Measurements from ENCODE around the gene ELOVL6.

ELOVL6 gene

DNA sequence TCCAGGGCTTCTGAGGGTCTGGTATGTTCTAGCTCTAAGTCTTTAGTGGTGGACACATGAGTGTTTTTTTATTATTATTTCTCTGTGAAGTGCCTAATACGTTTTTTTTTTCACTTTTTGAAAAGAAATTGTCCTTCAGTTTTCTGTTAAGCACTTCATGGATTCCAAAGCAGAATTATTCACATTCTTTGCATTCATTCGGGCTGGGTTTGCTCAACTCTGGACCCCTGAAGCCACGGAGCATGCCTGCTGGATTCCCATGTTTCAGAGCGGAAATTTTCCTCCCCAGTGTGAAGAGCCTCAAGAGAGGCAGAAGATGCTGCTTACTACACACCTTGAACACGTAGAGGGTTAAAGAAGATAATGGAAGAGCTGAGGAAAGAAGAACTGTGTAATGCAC, 178.3 kb downstream of the ELOVL6 start:
- in situ Hi-C loops (cut with HindIII; ENCODE audit: low pct_ligation_motif_present, low pct_unique_long_range_greater_than_20kb, low sequenced_read_pairs) = no loop called here
- DNase-seq = peak; percentile 62

DNA sequence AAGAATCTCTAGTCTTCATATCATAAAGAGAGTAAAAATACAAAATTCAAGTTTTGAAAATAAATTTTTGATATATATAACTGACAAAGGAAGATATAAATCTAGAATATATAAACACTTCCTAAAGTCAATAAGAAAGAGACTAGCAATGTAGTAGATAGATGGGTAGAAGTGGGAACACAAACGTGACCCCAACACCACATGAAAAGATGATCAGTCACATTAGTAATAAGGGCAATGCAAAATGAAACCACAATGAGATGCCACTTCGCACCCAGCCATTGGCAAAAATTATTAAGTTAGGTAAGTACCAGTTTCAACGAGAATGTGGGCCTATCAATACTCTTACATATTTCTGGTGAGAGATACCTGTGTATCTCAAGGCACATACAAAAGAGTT, 179.3 kb downstream of the ELOVL6 start:
- in situ Hi-C loops (cut with HindIII; ENCODE audit: low pct_ligation_motif_present, low pct_unique_long_range_greater_than_20kb, low sequenced_read_pairs) = no loop called here
- no peak for DNase-seq

DNA sequence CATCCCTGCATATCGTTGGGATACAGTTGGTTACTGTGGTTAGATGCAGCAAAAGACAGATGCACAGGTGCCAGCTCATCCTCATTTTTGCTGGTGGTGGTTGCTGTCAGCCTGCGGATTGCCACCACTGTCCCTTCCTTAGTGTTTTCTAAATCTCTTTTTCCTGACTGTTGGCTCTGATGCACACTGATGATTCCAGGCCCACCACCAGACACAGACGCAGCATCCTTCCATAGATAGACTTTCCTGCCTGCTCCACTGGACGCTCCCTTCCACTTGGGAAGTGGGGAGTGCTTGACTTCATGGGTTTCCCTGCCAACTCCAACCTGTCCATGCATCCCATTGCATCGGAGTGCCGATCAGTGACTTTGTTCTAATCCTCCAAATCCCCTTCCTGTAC, 184.2 kb downstream of the ELOVL6 start:
- no peak for DNase-seq
- in situ Hi-C loops (cut with HindIII; ENCODE audit: low pct_ligation_motif_present, low pct_unique_long_range_greater_than_20kb, low sequenced_read_pairs) = no loop called here

DNA sequence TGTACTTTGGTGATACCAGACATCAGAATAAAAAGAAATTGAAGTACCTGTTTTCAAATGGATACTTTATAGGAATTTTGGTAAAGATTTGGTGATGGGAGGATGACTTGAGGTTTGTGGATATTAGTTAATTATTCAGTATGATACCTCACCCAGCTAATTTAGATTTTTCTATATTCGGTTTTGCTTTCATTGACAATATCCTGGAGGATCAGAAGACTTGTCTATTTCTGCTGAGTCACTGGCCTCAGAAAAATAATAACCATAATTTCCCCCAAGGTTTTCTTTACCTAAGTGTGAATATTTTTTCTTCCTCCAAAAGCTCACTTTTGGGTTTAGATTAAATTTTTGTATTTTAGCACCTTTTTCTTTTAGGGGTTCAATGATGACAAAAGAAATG, 185.5 kb downstream of the ELOVL6 start:
- no peak for DNase-seq
- in situ Hi-C loops (cut with HindIII; ENCODE audit: low pct_ligation_motif_present, low pct_unique_long_range_greater_than_20kb, low sequenced_read_pairs) = no loop called here

DNA sequence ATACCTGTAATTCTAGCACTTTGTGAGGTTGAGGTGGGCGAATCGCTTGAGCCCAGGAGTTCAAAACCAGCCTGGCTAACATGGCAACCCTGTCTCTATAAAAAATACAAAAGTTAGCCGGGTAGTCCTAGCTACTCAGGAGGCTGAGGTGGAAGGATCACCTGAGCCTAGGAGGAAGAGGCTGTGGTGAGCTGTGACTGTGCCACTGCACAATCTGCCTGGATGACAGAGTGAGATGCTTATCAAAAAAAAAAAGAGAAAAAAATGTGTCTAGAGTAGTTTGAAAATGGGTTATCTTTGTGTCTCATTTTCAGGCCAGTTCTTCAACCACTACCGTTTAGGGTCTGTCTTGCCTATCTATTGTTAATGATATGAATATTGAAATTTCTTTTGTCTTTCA, 187.6 kb downstream of the ELOVL6 start:
- in situ Hi-C loops (cut with HindIII; ENCODE audit: low pct_ligation_motif_present, low pct_unique_long_range_greater_than_20kb, low sequenced_read_pairs) = no loop called here
- no peak for DNase-seq

DNA sequence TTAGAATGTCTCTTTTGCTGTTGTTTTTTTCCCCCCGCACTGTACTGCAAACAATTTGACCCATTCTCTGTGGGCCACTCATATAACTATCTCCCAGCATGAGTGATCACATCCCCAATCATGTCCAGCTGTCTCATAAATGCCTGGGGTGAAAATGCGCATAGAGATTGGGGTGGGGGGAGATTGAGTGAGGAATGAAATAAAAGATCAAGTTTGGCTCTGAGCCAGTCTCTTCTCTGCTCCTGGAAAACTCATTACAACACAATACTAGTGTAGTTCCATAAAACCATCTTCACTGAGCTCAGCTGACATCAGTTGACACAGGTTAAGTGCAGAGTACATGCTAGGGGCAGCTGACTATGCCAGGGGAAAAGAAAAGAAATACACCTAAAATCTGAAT, 188.9 kb downstream of the ELOVL6 start:
- in situ Hi-C loops (cut with HindIII; ENCODE audit: low pct_ligation_motif_present, low pct_unique_long_range_greater_than_20kb, low sequenced_read_pairs) = no loop called here
- no peak for DNase-seq

DNA sequence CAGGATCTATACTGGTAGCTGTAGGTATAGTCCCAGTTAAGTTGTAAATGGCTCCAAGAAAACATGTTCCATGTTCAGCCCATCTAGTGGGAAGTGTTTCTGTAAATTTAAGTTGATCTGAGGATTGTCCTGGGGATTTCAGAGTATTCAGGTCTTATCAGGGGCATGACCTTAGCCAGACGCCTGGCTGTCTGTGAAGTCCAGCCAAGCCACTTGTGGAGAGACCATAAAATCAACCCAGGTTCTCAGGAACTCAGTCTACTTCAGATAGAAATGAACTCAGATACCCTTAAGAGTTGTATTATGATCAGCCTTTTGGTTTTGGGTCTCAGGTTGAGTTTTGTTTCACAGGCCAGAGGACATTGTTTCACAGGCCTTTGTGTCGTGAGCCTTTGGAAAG, 189.9 kb downstream of the ELOVL6 start:
- in situ Hi-C loops (cut with HindIII; ENCODE audit: low pct_ligation_motif_present, low pct_unique_long_range_greater_than_20kb, low sequenced_read_pairs) = no loop called here
- no peak for DNase-seq

DNA sequence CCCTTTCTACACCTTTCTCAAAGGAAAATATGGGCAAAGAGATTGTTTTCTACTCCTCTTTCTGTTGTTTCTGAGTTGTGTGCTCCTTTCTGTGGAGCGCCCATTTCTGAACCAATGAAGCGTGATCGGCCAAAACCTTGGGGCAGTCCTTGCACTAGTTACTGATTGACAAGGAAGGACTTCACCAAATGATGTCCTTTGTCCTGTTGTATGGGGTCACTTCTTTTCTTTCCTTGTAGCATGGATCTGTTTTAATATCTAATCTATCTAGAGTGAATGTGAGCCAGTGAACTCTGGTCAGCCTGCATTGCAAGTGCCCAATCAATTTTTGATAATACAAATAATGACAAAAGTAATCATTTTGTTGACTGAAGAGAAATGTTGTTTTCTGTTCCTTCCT, 191.2 kb downstream of the ELOVL6 start:
- DNase-seq = no peak
- in situ Hi-C loops (cut with HindIII; ENCODE audit: low pct_ligation_motif_present, low pct_unique_long_range_greater_than_20kb, low sequenced_read_pairs) = no loop called here

DNA sequence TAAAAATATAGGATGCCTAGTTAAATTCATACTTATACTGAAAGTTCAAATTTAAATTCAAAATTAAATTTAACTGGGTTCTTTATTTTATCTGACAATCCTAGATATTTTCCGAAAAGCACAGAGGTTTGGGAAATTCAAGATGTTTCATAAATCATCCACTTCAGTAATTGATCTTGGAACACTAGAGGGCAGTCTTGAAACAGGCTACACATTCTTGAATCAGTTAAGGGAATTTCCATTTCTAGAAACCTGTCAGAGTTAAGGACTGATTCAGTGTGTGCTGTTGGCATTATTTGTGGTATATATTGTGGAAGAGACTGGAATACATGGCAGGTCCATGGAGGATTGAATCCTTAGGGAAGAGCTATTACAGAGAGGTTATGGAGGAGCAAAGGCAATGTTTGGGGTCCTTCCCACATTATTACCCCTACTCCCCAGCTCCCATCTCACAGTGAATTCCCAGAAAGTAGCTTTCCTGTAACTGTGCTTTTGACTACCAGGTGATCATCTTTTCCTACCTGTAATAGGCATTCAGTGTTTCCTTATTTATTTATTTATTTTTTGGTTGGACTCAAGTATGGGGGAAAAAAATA, 192.9 kb downstream of the ELOVL6 start:
- DNase-seq = peak; percentile 63
- in situ Hi-C loops (cut with HindIII; ENCODE audit: low pct_ligation_motif_present, low pct_unique_long_range_greater_than_20kb, low sequenced_read_pairs) = no loop called here

DNA sequence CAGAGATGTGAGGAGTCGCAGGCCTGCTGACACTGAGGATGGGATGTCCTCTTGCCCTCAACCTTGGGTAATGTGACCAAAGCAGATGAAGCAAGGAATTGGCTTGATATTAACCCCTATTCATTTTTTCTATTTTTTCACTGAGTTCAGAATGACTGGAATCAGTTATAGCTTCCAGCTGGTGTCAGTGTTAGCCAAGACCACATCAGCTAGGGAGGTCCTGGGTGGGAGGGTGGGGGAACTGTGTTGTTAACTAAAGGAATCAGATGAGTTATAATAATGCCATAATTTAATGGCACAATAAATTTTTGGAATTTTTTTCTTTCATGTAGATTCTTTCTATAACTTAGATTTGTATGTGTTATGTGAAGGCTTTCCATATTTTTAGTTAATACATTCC, 193.9 kb downstream of the ELOVL6 start:
- in situ Hi-C loops (cut with HindIII; ENCODE audit: low pct_ligation_motif_present, low pct_unique_long_range_greater_than_20kb, low sequenced_read_pairs) = no loop called here
- DNase-seq = no peak

DNA sequence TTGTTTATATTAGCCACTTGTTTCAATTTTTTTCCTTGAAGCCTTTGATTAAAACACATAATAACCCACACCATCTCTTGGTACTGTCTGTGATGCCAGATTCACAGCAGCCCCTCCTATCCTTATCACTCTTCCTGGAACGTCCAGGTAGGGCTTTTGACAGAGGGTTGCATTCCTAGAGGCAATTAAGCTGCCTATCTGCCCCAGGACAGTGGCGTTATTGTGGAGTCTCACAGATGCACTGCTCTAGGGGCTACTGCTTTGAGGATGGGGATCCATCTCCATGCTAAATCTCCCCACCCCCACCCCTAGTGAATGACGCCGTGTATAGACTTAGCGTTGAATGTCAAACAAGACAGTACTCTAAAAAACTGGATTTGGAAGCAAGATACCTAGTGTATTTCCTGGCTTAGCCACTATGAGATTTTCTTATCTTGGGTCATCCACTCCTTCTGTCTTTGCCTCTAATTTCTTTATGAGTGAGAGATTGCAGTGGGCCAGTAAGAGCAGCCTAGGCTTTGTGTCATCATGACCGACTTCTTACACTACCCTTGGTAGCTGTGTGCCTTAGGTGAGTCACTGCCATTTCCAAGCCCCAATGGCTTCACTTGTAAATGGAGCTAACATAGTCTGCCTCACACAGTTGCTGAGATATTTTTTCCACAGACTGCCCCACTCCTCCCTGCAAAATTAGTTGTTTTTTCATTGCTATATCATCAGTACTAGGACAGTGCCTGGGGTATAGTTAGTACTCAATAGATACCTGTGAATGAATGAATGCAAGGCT, 194.8 kb downstream of the ELOVL6 start:
- in situ Hi-C loops (cut with HindIII; ENCODE audit: low pct_ligation_motif_present, low pct_unique_long_range_greater_than_20kb, low sequenced_read_pairs) = no loop called here

DNA sequence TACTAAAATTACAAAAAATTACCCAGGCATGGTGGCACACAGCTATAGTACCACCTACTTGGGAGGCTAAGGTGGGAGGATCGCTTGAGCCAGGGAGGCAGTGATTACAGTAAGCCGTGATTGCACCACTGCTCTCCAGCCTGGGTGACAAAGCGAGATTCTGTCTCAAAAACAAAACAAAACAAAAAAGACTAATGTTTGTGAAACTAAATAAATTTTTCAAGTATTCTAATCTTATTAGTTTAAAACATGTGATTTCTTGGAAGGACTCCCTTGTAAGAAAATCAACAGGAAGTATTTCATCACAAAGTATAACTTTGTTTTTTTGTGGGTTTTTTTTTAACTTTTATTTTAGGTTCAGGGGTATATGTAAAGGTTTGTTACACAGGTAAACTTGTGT, 196.1 kb downstream of the ELOVL6 start:
- in situ Hi-C loops (cut with HindIII; ENCODE audit: low pct_ligation_motif_present, low pct_unique_long_range_greater_than_20kb, low sequenced_read_pairs) = no loop called here
- no peak for DNase-seq

More for the DNA sequence above, 194.8 kb downstream of the ELOVL6 start:
- no peak for DNase-seq

DNA sequence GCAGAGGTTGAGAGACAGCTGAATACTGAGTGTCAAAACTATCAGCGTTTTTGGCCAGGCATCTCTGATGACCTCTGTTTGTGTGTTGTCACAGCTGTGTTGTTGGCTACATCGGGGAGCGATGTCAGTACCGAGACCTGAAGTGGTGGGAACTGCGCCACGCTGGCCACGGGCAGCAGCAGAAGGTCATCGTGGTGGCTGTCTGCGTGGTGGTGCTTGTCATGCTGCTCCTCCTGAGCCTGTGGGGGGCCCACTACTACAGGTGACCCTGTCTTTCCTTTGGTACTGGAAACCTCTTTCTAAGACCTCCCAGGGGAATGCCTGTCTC, 198.9 kb downstream of the ELOVL6 start:
- in situ Hi-C loops (cut with HindIII; ENCODE audit: low pct_ligation_motif_present, low pct_unique_long_range_greater_than_20kb, low sequenced_read_pairs) = no loop called here
- no peak for DNase-seq

DNA sequence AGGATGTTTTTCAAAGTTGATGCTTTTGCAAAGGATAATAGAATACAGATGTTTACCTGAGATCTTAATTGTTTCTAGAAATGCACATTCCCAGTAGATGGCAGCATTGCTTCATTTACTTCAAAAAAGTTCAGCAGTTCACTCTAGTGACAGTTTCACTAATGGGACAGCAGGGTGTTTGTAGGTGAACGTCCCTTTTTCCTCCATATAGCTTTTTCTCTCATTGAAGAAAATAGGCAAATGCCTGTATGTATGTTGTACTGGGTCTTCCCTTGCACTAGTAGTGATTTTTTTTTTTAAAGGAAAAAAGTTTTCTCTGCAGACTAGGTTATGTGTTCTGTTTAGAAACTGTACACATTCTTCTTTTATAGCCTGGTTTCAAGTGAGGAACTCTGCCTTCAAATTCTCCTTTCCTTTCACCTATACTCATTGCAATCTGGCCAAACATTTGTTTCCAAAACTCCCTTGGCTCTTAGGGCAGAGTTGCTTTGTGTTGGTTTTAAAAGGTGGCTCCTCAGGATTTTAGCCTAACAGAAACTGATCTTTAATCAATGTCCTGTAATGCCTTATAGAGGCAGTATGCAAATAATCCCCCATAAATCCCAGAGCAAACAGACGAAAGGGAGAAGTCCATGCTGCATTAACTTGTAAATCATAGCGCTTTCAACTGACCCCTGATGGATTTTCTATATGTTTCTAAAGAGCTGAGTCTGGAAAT, 199.4 kb downstream of the ELOVL6 start:
- in situ Hi-C loops (cut with HindIII; ENCODE audit: low pct_ligation_motif_present, low pct_unique_long_range_greater_than_20kb, low sequenced_read_pairs) = no loop called here

DNA sequence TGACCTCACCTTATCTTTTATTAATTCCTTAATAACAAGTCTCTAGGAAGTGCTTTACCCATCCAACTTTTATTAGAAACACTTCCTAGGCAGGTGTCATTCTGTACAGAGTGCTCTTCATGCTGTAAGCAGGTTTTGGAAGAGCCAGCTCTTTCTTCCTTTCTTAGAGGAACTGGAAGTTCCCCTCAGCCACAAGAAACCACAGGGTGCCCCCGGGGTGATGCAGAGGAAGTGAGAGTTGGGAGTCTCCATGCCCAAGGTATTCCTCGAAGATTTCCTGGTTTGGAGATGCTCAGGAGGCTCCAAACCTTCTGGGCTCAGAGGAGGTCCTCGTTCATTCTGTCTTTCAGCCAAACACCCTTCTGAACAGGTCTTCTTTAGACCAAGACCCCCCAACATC, 201.9 kb downstream of the ELOVL6 start:
- DNase-seq = no peak
- in situ Hi-C loops (cut with HindIII; ENCODE audit: low pct_ligation_motif_present, low pct_unique_long_range_greater_than_20kb, low sequenced_read_pairs) = no loop called here

More for the DNA sequence above, 199.4 kb downstream of the ELOVL6 start:
- peak; percentile 61 for DNase-seq
